IMR-90 (cell line): ENCODE results near the gene ZMYND11. TPM values are rescaled to one million over a fixed set of nuclear protein-coding genes. Genes with fewer than 3 reads are reported as not detected.
"Not testable (repeated sequence)": the region's sequence is repeated elsewhere in the genome, so short reads cannot be mapped to it uniquely, and the experiment has no call there.

Experiments used
- ATAC-seq: fragments of 200-7000 bp; cut with Tn5 transposase; 2 replicates; pipeline ENCODE4 v1.9.1; 2020; ENCODE audit warnings: low read depth, mild to moderate bottlenecking, moderate library complexity
- BruUV-seq: library from RNA; stranded (reverse); fragments of 400-500 nt; replicated peaks from 2 replicates; lab custom pipeline; 2021; lab: Mats Ljungman, UMichigan
- CTCF ChIA-PET: fragments of 300-600 bp; formaldehyde crosslinking; extraction: SDS; loops from one replicate; lab custom pipeline; 2021; ENCODE audit warnings: antibody characterized with exemption; lab: Yijun Ruan, JAX
- POLR2A ChIA-PET: fragments of 300-600 bp; sonication (Branson Sonifier 250); formaldehyde crosslinking; loops from one replicate; lab custom pipeline; 2022; ENCODE audit warnings: antibody characterized with exemption; ENCODE audit not compliant: unreplicated experiment; lab: Charles Lee
- DNase-seq: peaks from one replicate; pipeline ENCODE4 v3.0.0; 2013
- H2AFZ ChIP-seq: replicated peaks from 2 replicates; pipeline ENCODE3; 2013; ENCODE audit warnings: low read length, mild to moderate bottlenecking; ENCODE audit not compliant: poor library complexity
- H2AK5ac ChIP-seq: 2 replicates; pipeline ENCODE4 v1.6.1; 2013; ENCODE audit warnings: low read depth, low read length, inconsistent platforms
- H2AK9ac ChIP-seq: replicated peaks from 2 replicates; pipeline ENCODE3; 2013; ENCODE audit warnings: mild to moderate bottlenecking, low read depth, low read length, moderate library complexity; ENCODE audit not compliant: poor library complexity
- H2BK120ac ChIP-seq: 2 replicates; pipeline ENCODE4 v1.6.1; 2013; ENCODE audit warnings: low read depth, low read length, inconsistent platforms
- H2BK15ac ChIP-seq: 3 replicates; pipeline ENCODE4 v1.6.1; 2013; ENCODE audit warnings: low read depth, low read length, inconsistent platforms
- H2BK20ac ChIP-seq: 2 replicates; pipeline ENCODE4 v1.6.1; 2013; ENCODE audit warnings: low read depth, mild to moderate bottlenecking, inconsistent platforms, low read length, moderate library complexity
- H2BK5ac ChIP-seq: 2 replicates; pipeline ENCODE4 v1.6.1; 2013; ENCODE audit warnings: mild to moderate bottlenecking, low read depth, low read length, inconsistent platforms; ENCODE audit not compliant: poor library complexity, severe bottlenecking
- H3K14ac ChIP-seq: replicated peaks from 2 replicates; pipeline ENCODE4 v1.6.1; 2013; ENCODE audit warnings: low read depth, low read length, inconsistent platforms
- H3K18ac ChIP-seq: 2 replicates; pipeline ENCODE4 v1.6.1; 2013; ENCODE audit warnings: low read depth, low read length, control low read depth
- H3K23ac ChIP-seq: 2 replicates; pipeline ENCODE4 v1.6.1; 2013; ENCODE audit warnings: low read depth, low read length, inconsistent platforms
- H3K27ac ChIP-seq: 2 replicates; pipeline ENCODE4 v1.5.1; 2013; ENCODE audit warnings: mild to moderate bottlenecking, control low read depth, low read length; ENCODE audit not compliant: insufficient read depth
- H3K27me3 ChIP-seq: 2 replicates; pipeline ENCODE4 v1.6.1; 2013; ENCODE audit warnings: low read length; ENCODE audit not compliant: control insufficient read depth, insufficient read depth
- H3K36me3 ChIP-seq: 2 replicates; pipeline ENCODE4 v1.6.1; 2013; ENCODE audit warnings: low read length, mixed read lengths; ENCODE audit not compliant: control insufficient read depth, insufficient read depth
- H3K4ac ChIP-seq: 2 replicates; pipeline ENCODE4 v1.6.1; 2013; ENCODE audit warnings: low read depth, low read length, inconsistent platforms
- H3K4me1 ChIP-seq: 2 replicates; pipeline ENCODE4 v1.6.1; 2013; ENCODE audit warnings: low read length, mixed read lengths; ENCODE audit not compliant: control insufficient read depth, insufficient read depth
- H3K4me2 ChIP-seq: 2 replicates; pipeline ENCODE4 v1.6.1; 2013; ENCODE audit warnings: low read depth, mild to moderate bottlenecking, control low read depth, low read length, moderate library complexity
- H3K4me3 ChIP-seq: 2 replicates; pipeline ENCODE4 v1.5.1; 2013; ENCODE audit warnings: low read depth, mild to moderate bottlenecking, control low read depth, low read length, moderate library complexity; ENCODE audit not compliant: insufficient read depth
- H3K56ac ChIP-seq: 2 replicates; pipeline ENCODE4 v1.6.1; 2013; ENCODE audit warnings: low read length, inconsistent platforms; ENCODE audit not compliant: insufficient read depth; ENCODE audit errors: extremely low read depth
- H3K79me1 ChIP-seq, 2 experiments: 2 replicates each; pipeline ENCODE4 v1.6.1; 2013; ENCODE audit warnings: low read length in 2 of 2, inconsistent platforms in 1 of 2, low read depth in 1 of 2
- H3K9ac ChIP-seq: 2 replicates; pipeline ENCODE4 v1.6.1; 2013; ENCODE audit warnings: low read depth, low read length, control low read depth
- H3K9me1 ChIP-seq: 2 replicates; pipeline ENCODE4 v1.6.1; 2013; ENCODE audit warnings: low read length, inconsistent platforms; ENCODE audit not compliant: insufficient read depth
- H3K9me3 ChIP-seq: 2 replicates; pipeline ENCODE4 v1.6.1; 2013; ENCODE audit warnings: low read length; ENCODE audit not compliant: control insufficient read depth, insufficient read depth
- H4K20me1 ChIP-seq: 2 replicates; pipeline ENCODE4 v1.6.1; 2013; ENCODE audit warnings: low read length, inconsistent platforms; ENCODE audit not compliant: insufficient read depth
- H4K5ac ChIP-seq: 2 replicates; pipeline ENCODE4 v1.6.1; 2013; ENCODE audit warnings: mild to moderate bottlenecking, low read depth, low read length, control low read depth
- H4K8ac ChIP-seq, 2 experiments: 2 replicates each; pipeline ENCODE4 v1.6.1; 2013; ENCODE audit warnings: low read depth in 2 of 2, low read length in 2 of 2, control low read depth in 1 of 2, inconsistent platforms in 1 of 2
- H4K91ac ChIP-seq: 2 replicates; pipeline ENCODE4 v1.6.1; 2013; ENCODE audit warnings: low read depth, low read length, inconsistent platforms; ENCODE audit not compliant: insufficient read depth
- WGBS, 2 experiments: methylation state at CpG; one replicate each; pipeline versions ENCODE4 v1.1.5 to v1.1.7; 2013; ENCODE audit warnings: missing lambda C conversion rate in 2 of 2; ENCODE audit not compliant: insufficient read length in 1 of 2; ENCODE audit errors: extremely low coverage in 2 of 2; 5-methylcytosine and 5-hydroxymethylcytosine counted together
- dilution Hi-C: fragments of 300-500 bp; cut with HindIII; formaldehyde crosslinking; loops from one replicate; pipeline ENCODE4 v1.14.3; 2018; ENCODE audit warnings: low sequenced_read_pairs; ENCODE audit not compliant: unreplicated experiment
- in situ Hi-C: fragments of 300-500 bp; cut with MboI; formaldehyde crosslinking; loops from 3 replicates; pipeline ENCODE4 v1.14.3; 2019; ENCODE audit warnings: low sequenced_read_pairs, inconsistent platforms, mixed read lengths
- intact Hi-C: fragments of 100-400 bp; cut with micrococcal nuclease; formaldehyde crosslinking; loops from 2 replicates; pipeline ENCODE4 v1.10.0; 2022
- polyA plus RNA-seq, 3 experiments: library from polyadenylated mRNA; depleted of rRNA; stranded (reverse); fragments of >200 nt; gene quantifications; 2 replicates each; pipeline ENCODE4 v1.2.3, GENCODE V29; 2012; ENCODE audit warnings: low replicate concordance in 1 of 3
- total RNA-seq: library from RNA; depleted of rRNA; stranded (reverse); fragments of >200 nt; gene quantifications from 2 replicates; pipeline ENCODE4 v1.2.3, GENCODE V29; 2012

The ZMYND11 gene
- total and polyA plus RNA-seq, 2 of the 4 experiments (the other 2 are of a cell fraction) = 39.5 to 72.2 TPM

DNA sequence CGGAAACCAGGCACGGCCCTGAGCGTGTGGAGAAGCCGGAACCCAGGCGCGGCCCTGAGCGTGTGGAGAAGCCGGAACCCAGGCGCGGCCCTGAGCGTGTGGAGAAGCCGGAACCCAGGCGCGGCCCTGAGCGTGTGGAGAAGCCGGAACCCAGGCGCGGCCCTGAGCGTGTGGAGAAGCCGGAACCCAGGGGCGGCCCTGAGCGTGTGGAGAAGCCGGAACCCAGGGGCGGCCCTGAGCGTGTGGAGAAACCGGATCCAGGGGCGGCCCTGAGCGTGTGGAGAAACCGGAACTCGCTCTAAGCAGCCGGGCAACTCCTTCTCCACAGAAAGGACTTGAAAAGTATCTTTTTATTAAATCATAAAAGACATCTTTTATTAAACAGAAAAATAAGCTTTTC lies 165.3 kb downstream of the ZMYND11 start:
- H4K8ac ChIP-seq, in situ Hi-C loops, H2BK20ac ChIP-seq, POLR2A ChIA-PET, H3K9ac ChIP-seq, H4K5ac ChIP-seq, H3K23ac ChIP-seq, H3K27ac ChIP-seq, H4K20me1 ChIP-seq, ATAC-seq, BruUV-seq, H2AK9ac ChIP-seq, H4K91ac ChIP-seq, intact Hi-C loops, H3K4me3 ChIP-seq, dilution Hi-C loops, H3K9me3 ChIP-seq, H3K4me1 ChIP-seq, H2BK5ac ChIP-seq, H2BK120ac ChIP-seq, DNase-seq, H3K14ac ChIP-seq, H3K4ac ChIP-seq, H3K27me3 ChIP-seq, H3K56ac ChIP-seq, H3K4me2 ChIP-seq, CTCF ChIA-PET, H2BK15ac ChIP-seq, H3K18ac ChIP-seq, H2AK5ac ChIP-seq, H2AFZ ChIP-seq: not testable (repeated sequence)
- Histone ChIP-seq H3K36me3 (peaks cover 22% of the 10 kb centered on the region), H3K79me1 (peaks cover 7 to 42% of the 10 kb centered on the region in 2 experiments; a peak in 3 of 4 replicates), H3K9me1 (peaks cover 26% of the 10 kb centered on the region)
- 96% methylated on average over 9 of the region's 31 CpGs; no CpG with 5 or more reads in 1 of the 2 experiments for WGBS, 2 experiments
